Measurements from ENCODE around the gene GATD1.

The GATD1 gene

DNA sequence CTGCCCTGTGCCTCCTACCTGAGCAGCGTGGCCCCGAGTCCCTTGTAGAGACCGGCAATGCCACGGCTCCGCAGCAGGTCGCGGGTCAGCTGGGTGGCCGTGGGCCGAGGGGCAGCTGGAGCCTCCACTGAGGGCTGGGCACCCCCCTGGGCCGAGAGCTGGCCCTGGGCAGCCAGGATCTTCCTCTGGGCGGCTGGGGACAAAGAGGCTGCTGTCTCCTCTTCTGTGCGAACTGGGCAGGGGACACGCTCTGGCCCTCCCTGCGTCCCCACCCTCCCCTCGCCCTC lies 15.2 kb upstream of the GATD1 start:
- DNase-seq, result no peak
- Histone ChIP-seq H3K4me2 (ENCODE audit: low read depth, low read length) (no peak overlapping the region), H3K36me3 (replicated peaks; ENCODE audit: insufficient read depth, low read length) (no peaks in the 10 kb centered on the region), H3K79me2 (ENCODE audit: low read length) (peaks cover 56% of the 10 kb centered on the region), H3K9me2 (replicated peaks; ENCODE audit: insufficient read depth, low read length) (no peaks in the 10 kb centered on the region), H2AFZ (ENCODE audit: low read length) (no peak overlapping the region), H3K27me3 (replicated peaks; ENCODE audit: insufficient read depth, low read length) (no peaks in the 10 kb centered on the region), H3F3A (ENCODE audit: insufficient read depth, low read length) (peaks cover 19% of the 10 kb centered on the region), H3K27ac (ENCODE audit: low read length) (no peak overlapping the region), H3K9ac (ENCODE audit: low read length) (no peak overlapping the region), H3K9me3 (replicated peaks; ENCODE audit: insufficient read depth, low read length) (no peaks in the 10 kb centered on the region), H3K4me3 (ENCODE audit: low read length) (no peak overlapping the region), H4K20me1 (ENCODE audit: insufficient read depth, low read length) (no peaks in the 10 kb centered on the region), H3K4me1 (ENCODE audit: low read length) (0 out of 2 replicates have a peak, but pooled peaks cover 3% of the 10 kb centered on the region)
- TF ChIP-seq EZH2phosphoT487 (IDR thresholded peaks at IDR 0.05; ENCODE audit: low read length) (no peak), EZH2 (optimal IDR thresholded peaks at IDR 0.05; ENCODE audit: low read depth, low read length) (no peak)
- TF ChIP-seq, protein P1, sequence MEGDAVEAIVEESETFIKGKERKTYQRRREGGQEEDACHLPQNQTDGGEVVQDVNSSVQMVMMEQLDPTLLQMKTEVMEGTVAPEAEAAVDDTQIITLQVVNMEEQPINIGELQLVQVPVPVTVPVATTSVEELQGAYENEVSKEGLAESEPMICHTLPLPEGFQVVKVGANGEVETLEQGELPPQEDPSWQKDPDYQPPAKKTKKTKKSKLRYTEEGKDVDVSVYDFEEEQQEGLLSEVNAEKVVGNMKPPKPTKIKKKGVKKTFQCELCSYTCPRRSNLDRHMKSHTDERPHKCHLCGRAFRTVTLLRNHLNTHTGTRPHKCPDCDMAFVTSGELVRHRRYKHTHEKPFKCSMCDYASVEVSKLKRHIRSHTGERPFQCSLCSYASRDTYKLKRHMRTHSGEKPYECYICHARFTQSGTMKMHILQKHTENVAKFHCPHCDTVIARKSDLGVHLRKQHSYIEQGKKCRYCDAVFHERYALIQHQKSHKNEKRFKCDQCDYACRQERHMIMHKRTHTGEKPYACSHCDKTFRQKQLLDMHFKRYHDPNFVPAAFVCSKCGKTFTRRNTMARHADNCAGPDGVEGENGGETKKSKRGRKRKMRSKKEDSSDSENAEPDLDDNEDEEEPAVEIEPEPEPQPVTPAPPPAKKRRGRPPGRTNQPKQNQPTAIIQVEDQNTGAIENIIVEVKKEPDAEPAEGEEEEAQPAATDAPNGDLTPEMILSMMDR (IDR thresholded peaks at IDR 0.05; ENCODE audit: low read length), result no peak

GRCh38 chr11:791658-792534 lies 14.6 kb upstream of the GATD1 start:
- no peak for TF ChIP-seq EZH2phosphoT487 (IDR thresholded peaks at IDR 0.05; ENCODE audit: low read length)
- H3K4me3 ChIP-seq (ENCODE audit: low read length), result no peak overlapping the region

GRCh38 chr11:790721-791564 lies 13.7 kb upstream of the GATD1 start:
- 0 out of 2 replicates have a peak, but pooled peaks cover 3% of the 10 kb centered on the region for H3K4me1 ChIP-seq (ENCODE audit: low read length)

More at GRCh38 chr11:791658-792534, 14.6 kb upstream of the GATD1 start:
- Histone ChIP-seq H3K4me2 (ENCODE audit: low read depth, low read length) (no peak overlapping the region), H3K36me3 (replicated peaks; ENCODE audit: insufficient read depth, low read length) (no peaks in the 10 kb centered on the region), H3K27ac (ENCODE audit: low read length) (no peak overlapping the region), H3K9me3 (replicated peaks; ENCODE audit: insufficient read depth, low read length) (no peaks in the 10 kb centered on the region), H3K79me2 (ENCODE audit: low read length) (peaks cover 50% of the 10 kb centered on the region), H3K4me1 (ENCODE audit: low read length) (0 out of 2 replicates have a peak, but pooled peaks cover 3% of the 10 kb centered on the region), H2AFZ (ENCODE audit: low read length) (no peak overlapping the region), H3F3A (ENCODE audit: insufficient read depth, low read length) (peaks cover 14% of the 10 kb centered on the region), H3K27me3 (replicated peaks; ENCODE audit: insufficient read depth, low read length) (no peaks in the 10 kb centered on the region), H3K9me2 (replicated peaks; ENCODE audit: insufficient read depth, low read length) (no peaks in the 10 kb centered on the region), H4K20me1 (ENCODE audit: insufficient read depth, low read length) (no peaks in the 10 kb centered on the region), H3K9ac (ENCODE audit: low read length) (no peak overlapping the region)
- no peak for DNase-seq

More at GRCh38 chr11:790721-791564, 13.7 kb upstream of the GATD1 start:
- Histone ChIP-seq H3K9me2 (replicated peaks; ENCODE audit: insufficient read depth, low read length) (no peaks in the 10 kb centered on the region), H3K27ac (ENCODE audit: low read length) (no peak overlapping the region), H3K9me3 (replicated peaks; ENCODE audit: insufficient read depth, low read length) (no peaks in the 10 kb centered on the region), H2AFZ (ENCODE audit: low read length) (no peak overlapping the region), H3F3A (ENCODE audit: insufficient read depth, low read length) (peaks cover 7% of the 10 kb centered on the region; the same call in 1 of the 2 replicates), H3K4me3 (ENCODE audit: low read length) (no peak overlapping the region), H3K79me2 (ENCODE audit: low read length) (peaks cover 42% of the 10 kb centered on the region), H3K36me3 (replicated peaks; ENCODE audit: insufficient read depth, low read length) (no peaks in the 10 kb centered on the region), H4K20me1 (ENCODE audit: insufficient read depth, low read length) (no peaks in the 10 kb centered on the region), H3K9ac (ENCODE audit: low read length) (no peak overlapping the region), H3K4me2 (ENCODE audit: low read depth, low read length) (no peak overlapping the region), H3K27me3 (replicated peaks; ENCODE audit: insufficient read depth, low read length) (no peaks in the 10 kb centered on the region)
- TF ChIP-seq, protein P1 (IDR thresholded peaks at IDR 0.05; ENCODE audit: low read length), result no peak
- no peak for TF ChIP-seq EZH2 (optimal IDR thresholded peaks at IDR 0.05; ENCODE audit: low read depth, low read length)
- no peak for TF ChIP-seq EZH2phosphoT487 (IDR thresholded peaks at IDR 0.05; ENCODE audit: low read length)
- no peak for DNase-seq

Data from MM.1S (cell line).